CD4-positive, alpha-beta T cell (primary cell): Measurements from ENCODE around the gene TEX12. TPM values are rescaled to one million over a fixed set of nuclear protein-coding genes. Genes with fewer than 3 reads are reported as not detected.

Source experiments
- ATAC-seq: fragments of 200-7000 bp; cut with Tn5 transposase; one replicate; pipeline ENCODE4 v1.10.0; 2022; ENCODE audit warnings: mild to moderate bottlenecking; ENCODE audit not compliant: poor library complexity
- CTCF ChIA-PET: fragments of 350-600 bp; sonication (Branson Sonifier 250); formaldehyde crosslinking; loops from one replicate; lab custom pipeline; 2021; ENCODE audit warnings: antibody characterized with exemption, inconsistent platforms; lab: Charles Lee
- POLR2A ChIA-PET: fragments of 350-600 bp; sonication (Branson Sonifier 250); formaldehyde crosslinking; loops from one replicate; lab custom pipeline; 2021; ENCODE audit warnings: antibody characterized with exemption, inconsistent platforms; lab: Charles Lee
- DNase-seq, 14 experiments: peaks; one replicate each; pipeline ENCODE4 v3.0.0-alpha.2; 2013 to 2020; ENCODE audit warnings: mixed read lengths in 2 of 14
- H3K27ac ChIP-seq, 2 donors: one replicate each; pipeline versions ENCODE4 v1.5.1 to v1.7.0; 2013; ENCODE audit warnings: low read length in 2 of 2, low read depth in 1 of 2, mild to moderate bottlenecking in 1 of 2
- H3K27me3 ChIP-seq, 2 experiments: 1 replicate in 1 of 2; 2 replicates in 1 of 2; pipeline versions ENCODE4 v1.6.1 to v1.7.0; 2013; ENCODE audit warnings: low read length in 2 of 2, control low read depth in 1 of 2, mild to moderate bottlenecking in 1 of 2, moderate library complexity in 1 of 2; ENCODE audit not compliant: insufficient read depth in 2 of 2, control insufficient read depth in 1 of 2
- H3K36me3 ChIP-seq: one replicate; pipeline ENCODE4 v1.6.1; 2013; ENCODE audit warnings: low read length, control low read depth; ENCODE audit not compliant: insufficient read depth
- H3K4me1 ChIP-seq: one replicate; pipeline ENCODE4 v1.6.1; 2013; ENCODE audit warnings: low read length, control low read depth; ENCODE audit not compliant: insufficient read depth
- H3K4me3 ChIP-seq: one replicate; pipeline ENCODE4 v1.5.1; 2013; ENCODE audit warnings: mild to moderate bottlenecking, low read length, moderate library complexity
- H3K9me3 ChIP-seq, 2 experiments: 1 replicate in 1 of 2; 2 replicates in 1 of 2; pipeline versions ENCODE4 v1.6.1 to v1.7.0; 2013; ENCODE audit warnings: low read length in 2 of 2, mild to moderate bottlenecking in 2 of 2, control low read depth in 1 of 2, moderate library complexity in 1 of 2; ENCODE audit not compliant: control insufficient read depth in 1 of 2, insufficient read depth in 1 of 2
- H3K27ac Mint-ChIP-seq: one replicate; pipeline ENCODE4 v1.8.0; 2020; ENCODE audit warnings: mixed read lengths
- H3K27me3 Mint-ChIP-seq: one replicate; pipeline ENCODE4 v1.8.0; 2021; ENCODE audit warnings: mixed read lengths
- H3K36me3 Mint-ChIP-seq: one replicate; pipeline ENCODE4 v1.8.0; 2021; ENCODE audit warnings: low read depth, mixed read lengths
- H3K4me1 Mint-ChIP-seq: one replicate; pipeline ENCODE4 v1.8.0; 2021; ENCODE audit warnings: low read depth, mixed read lengths
- H3K4me3 Mint-ChIP-seq: one replicate; pipeline ENCODE4 v1.8.0; 2020; ENCODE audit warnings: mild to moderate bottlenecking, mixed read lengths
- H3K9me3 Mint-ChIP-seq: one replicate; pipeline ENCODE4 v1.8.0; 2020; ENCODE audit warnings: mixed read lengths
- CTCF ChIP-seq: fragments of 200-600 bp; IDR thresholded peaks from one replicate; pipeline ENCODE4 v1.8.0; 2022; ENCODE audit warnings: antibody characterized with exemption, mild to moderate bottlenecking
- intact Hi-C, 2 experiments: fragments of 100-400 bp; cut with DNase I in 1 of 2; cut with micrococcal nuclease in 1 of 2; formaldehyde crosslinking; loops; one replicate each; pipeline versions ENCODE4 v1.15.1 to v1.9.0; 2023 to 2025; cut with DNase I, micrococcal nuclease
- total RNA-seq, 174 experiments: library from RNA in 2 of 174; stranded (reverse) in 2 of 174; gene quantifications; one replicate each; pipeline ENCODE4 v1.2.3 and lab custom pipeline; 2021 to 2026

Gene TEX12
- total RNA-seq, 2 experiments from 2014 or later = 0.39 to 0.82 TPM

GRCh38 chr11:112143597-112143996 lies 23.6 kb upstream of the TEX12 start:
- DNase-seq (no peak), ATAC-seq (no peak)
- TF ChIP-seq CTCF = no peak
- no peaks in the 10 kb centered on the region for H3K4me1 Mint-ChIP-seq
- Histone ChIP-seq H3K27ac (no peak overlapping the region), H3K4me3 (no peak overlapping the region), H3K9me3 (peaks cover 4 to 5% of the 10 kb centered on the region in 2 experiments), H3K36me3 (no peaks in the 10 kb centered on the region), H3K4me1 (no peaks in the 10 kb centered on the region), H3K27me3 (no peaks in the 10 kb centered on the region)
- POLR2A ChIA-PET = interaction anchor here (0.6 kb wide), 1 partner anchor 1092 kb away, joined by 3 read pairs; no protein-coding TSS in a partner anchor
- H3K36me3 Mint-ChIP-seq = peaks cover 13% of the 10 kb centered on the region
- CTCF ChIA-PET = no interaction called here
- no peak overlapping the region for H3K4me3 Mint-ChIP-seq
- H3K27me3 Mint-ChIP-seq = no peaks in the 10 kb centered on the region
- intact Hi-C loops = no loop called here
- peaks cover 3% of the 10 kb centered on the region for H3K9me3 Mint-ChIP-seq
- no peak overlapping the region for H3K27ac Mint-ChIP-seq

- H3K9me3 Mint-ChIP-seq = no peaks in the 10 kb centered on the region
- no peak for TF ChIP-seq CTCF
- Histone ChIP-seq H3K27me3 (no peaks in the 10 kb centered on the region), H3K36me3 (no peaks in the 10 kb centered on the region), H3K9me3 (no peaks in the 10 kb centered on the region), H3K4me3 (no peak overlapping the region), H3K4me1 (no peaks in the 10 kb centered on the region), H3K27ac (no peak overlapping the region)
- no peaks in the 10 kb centered on the region for H3K27me3 Mint-ChIP-seq
- DNase-seq (no peak), ATAC-seq (no peak)
- intact Hi-C loops = no loop called here
- no peak overlapping the region for H3K4me3 Mint-ChIP-seq
- H3K36me3 Mint-ChIP-seq = no peaks in the 10 kb centered on the region
- H3K4me1 Mint-ChIP-seq = no peaks in the 10 kb centered on the region
- ChIA-PET POLR2A (no interaction called here), CTCF (no interaction called here)
- H3K27ac Mint-ChIP-seq = no peak overlapping the region
Observed at GRCh38 chr11:112150517-112150916, 16.7 kb upstream of the TEX12 start.

GRCh38 chr11:112156153-112156955 lies 10.8 kb upstream of the TEX12 start:
- ATAC-seq = no peak

More at GRCh38 chr11:112156153-112156955, 10.8 kb upstream of the TEX12 start:
- Histone ChIP-seq H3K9me3 (no peaks in the 10 kb centered on the region), H3K4me3 (no peak overlapping the region), H3K27me3 (no peaks in the 10 kb centered on the region), H3K4me1 (no peaks in the 10 kb centered on the region), H3K27ac (no peak overlapping the region), H3K36me3 (no peaks in the 10 kb centered on the region)
- H3K27ac Mint-ChIP-seq = no peak overlapping the region
- intact Hi-C loops = no loop called here
- ChIA-PET CTCF (no interaction called here), POLR2A (interaction anchor here (0.6 kb wide), 1 partner anchor 16 kb away, joined by 3 read pairs; no protein-coding TSS in a partner anchor)
- no peaks in the 10 kb centered on the region for H3K9me3 Mint-ChIP-seq
- H3K36me3 Mint-ChIP-seq = no peaks in the 10 kb centered on the region
- H3K4me1 Mint-ChIP-seq = no peaks in the 10 kb centered on the region
- DNase-seq = no peak
- no peak for TF ChIP-seq CTCF
- no peak overlapping the region for H3K4me3 Mint-ChIP-seq
- H3K27me3 Mint-ChIP-seq = no peaks in the 10 kb centered on the region
